SKM-1 (cell line): ENCODE measurements around the gene IL17RE.
A peak's percentile ranks its signal among the peaks of the same experiment; 100 is the strongest.
"Not testable (repeated sequence)": the region's sequence is repeated elsewhere in the genome, so short reads cannot be mapped to it uniquely, and the experiment has no call there.

Experiments
- DNase-seq: peaks from one replicate; lab custom pipeline; 2025; ENCODE audit not compliant: unreplicated experiment; lab: John Stamatoyannopoulos, UW

The IL17RE gene

DNA sequence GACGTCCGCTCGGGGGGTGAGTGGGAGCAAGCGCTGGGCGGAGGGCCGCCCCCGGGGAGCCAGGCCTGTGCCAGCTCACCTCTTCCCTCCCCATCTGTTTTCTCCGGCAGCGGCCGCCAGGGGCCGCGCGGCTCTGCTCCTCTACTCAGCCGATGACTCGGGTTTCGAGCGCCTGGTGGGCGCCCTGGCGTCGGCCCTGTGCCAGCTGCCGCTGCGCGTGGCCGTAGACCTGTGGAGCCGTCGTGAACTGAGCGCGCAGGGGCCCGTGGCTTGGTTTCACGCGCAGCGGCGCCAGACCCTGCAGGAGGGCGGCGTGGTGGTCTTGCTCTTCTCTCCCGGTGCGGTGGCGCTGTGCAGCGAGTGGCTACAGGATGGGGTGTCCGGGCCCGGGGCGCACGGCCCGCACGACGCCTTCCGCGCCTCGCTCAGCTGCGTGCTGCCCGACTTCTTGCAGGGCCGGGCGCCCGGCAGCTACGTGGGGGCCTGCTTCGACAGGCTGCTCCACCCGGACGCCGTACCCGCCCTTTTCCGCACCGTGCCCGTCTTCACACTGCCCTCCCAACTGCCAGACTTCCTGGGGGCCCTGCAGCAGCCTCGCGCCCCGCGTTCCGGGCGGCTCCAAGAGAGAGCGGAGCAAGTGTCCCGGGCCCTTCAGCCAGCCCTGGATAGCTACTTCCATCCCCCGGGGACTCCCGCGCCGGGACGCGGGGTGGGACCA is 30.4 kb downstream of the IL17RE start:
- peak; percentile 46 for DNase-seq

DNA sequence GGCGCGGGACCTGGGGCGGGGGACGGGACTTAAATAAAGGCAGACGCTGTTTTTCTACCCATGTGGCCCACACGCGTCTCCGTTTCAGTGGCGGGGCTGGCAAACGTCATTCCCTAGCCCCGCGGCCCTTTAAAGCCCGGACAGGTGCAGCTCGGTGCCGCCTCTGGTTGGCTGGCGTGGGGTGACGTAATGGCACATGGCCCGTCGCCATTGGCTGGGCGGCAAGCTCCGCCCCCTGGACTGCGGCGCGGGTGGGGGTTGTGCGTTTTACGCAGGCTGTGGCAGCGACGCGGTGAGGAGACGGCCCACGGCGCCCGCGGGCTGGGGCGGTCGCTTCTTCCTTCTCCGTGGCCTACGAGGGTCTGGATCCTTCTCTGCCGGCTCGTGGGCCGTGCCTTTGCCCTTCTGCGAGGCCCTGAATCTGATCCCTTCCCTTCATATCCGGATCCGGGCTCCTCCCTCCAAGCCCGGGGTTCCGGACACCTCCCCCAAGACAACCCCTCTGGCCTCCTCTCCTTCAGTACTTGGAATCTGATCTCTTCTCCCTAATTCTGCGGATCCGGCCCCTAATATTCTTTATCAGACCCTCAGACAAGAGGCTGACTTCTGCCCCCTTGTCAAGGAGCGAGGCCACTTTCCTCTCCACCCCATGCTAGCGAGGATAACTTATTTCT is 31.1 kb downstream of the IL17RE start, which contains the start of gene CRELD1:
TSS of gene CRELD1 (plus strand) at position 274 of the 674 bp plus-strand sequence. CDS start 605 bp downstream, outside the sequence.
- peak; percentile 92 for DNase-seq

DNA sequence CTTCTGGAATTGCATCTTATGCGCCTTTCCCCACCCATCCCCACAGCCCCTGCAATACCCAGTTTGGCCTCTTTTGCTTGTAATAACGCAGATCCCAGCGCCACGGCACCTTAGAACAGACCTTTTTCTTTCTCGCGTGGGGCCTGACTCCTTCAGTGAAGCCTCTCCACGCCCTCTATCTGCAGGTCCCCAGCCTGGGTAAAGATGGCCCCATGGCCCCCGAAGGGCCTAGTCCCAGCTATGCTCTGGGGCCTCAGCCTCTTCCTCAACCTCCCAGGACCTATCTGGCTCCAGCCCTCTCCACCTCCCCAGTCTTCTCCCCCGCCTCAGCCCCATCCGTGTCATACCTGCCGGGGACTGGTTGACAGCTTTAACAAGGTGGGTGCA is 31.6 kb downstream of the IL17RE start:
- no peak for DNase-seq

DNA sequence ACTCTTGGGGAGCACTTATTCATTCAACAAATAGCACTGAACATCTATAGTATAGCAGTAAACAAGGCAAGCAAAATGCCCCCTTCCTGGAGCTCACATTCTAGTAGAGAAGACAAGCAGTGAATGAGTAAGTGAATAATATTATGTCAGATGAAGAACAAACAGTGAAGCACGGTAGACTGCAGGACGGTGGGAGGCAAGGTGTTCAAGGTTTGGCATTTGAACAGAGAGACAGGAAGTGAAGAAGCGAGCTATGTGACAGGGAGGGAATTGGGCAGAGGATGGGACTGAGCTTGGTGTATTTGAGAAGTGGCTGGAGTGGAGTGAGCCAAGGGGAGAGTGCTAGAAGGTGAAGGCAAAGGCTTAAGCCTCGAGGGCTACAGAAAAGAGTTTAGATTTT is 32.3 kb downstream of the IL17RE start:
- DNase-seq: no peak

DNA sequence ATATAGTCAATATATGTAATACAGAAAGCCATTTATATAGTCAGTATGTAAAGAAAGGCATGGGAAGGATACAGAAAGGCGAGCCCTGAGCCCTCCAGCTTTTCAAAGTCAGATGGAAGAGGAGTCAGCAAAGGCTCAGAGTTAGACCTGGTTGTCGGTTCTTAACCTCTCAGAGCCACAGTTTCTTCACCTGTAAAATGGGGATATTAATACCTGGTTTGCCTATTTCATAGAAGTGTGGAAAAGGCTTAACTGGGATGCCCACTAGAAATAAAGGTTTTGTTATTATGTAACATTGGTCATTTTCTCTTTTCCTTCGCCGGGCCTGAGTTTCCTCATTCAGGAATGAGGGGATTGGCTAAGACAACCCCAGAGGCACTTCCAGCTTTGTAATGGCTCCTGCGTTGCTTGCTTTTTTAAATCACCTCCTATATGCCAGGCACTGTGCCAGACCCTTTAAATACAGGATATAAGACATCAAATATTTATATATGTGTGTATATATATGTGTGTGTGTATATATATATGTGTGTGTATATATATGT is 33.4 kb downstream of the IL17RE start:
- no peak for DNase-seq

DNA sequence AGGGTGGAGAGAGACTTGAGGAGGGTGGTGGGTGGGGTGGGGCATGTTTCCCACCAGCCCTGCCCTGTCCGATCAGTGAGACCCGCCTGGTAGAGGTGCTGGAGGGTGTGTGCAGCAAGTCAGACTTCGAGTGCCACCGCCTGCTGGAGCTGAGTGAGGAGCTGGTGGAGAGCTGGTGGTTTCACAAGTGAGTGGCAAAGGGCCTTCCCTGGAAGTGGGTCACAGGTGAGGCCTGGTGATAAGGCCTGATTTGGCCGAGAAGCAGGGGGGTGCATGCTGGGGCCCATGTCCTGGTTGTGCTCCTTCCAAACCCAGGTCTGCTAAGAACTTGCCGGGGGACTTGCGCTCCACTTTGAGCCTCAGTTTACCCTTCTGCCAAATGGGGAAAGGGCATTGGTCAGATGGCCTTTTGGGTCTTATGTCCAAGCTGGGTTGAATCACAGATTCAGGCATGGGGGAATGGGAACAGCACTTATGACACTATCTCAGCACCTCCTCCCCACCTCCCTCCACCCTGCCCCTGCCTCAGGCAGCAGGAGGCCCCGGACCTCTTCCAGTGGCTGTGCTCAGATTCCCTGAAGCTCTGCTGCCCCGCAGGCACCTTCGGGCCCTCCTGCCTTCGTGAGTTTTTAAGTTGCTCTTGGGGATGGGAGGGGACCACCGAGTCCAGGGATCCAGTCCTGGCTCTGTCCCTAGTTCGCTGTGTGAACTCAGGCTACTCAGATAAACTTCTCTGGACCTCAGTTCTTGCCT is 35.0 kb downstream of the IL17RE start:
- DNase-seq: no peak

DNA sequence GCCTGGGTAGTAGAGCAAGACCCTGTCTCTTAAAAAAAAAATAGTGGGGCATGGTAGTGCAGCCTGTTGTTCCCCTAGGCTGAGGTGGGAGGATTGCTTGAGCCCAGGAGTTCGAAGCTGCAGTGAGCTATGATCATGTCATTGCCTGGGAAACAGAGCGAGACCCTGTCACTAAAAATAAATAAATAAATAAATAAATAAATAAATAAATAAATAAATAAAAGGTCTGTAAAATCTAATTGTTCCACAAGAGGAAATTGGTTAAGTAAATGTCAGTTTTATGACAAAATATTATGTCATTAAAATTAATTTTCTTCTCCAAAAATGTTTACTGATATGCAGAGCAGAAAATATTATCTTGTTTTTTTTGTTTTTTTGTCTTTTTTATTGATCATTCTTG is 36.3 kb downstream of the IL17RE start:
- no peak for DNase-seq

DNA sequence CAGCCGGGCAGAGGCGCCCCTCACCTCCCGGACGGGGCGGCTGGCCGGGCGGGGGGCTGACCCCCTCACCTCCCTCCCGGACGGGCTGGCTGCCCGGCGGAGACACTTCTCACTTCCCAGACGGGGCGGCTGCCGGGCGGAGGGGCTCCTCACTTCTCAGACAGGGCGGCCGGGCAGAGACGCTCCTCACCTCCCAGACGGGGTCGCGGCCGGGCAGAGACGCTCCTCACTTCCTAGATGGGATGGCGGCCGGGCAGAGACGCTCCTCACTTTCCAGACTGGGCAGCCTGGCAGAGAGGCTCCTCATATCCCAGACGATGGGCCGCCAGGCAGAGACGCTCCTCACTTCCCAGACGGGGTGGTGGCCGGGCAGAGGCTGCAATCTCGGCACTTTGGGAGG is 37.3 kb downstream of the IL17RE start:
- not testable (repeated sequence) for DNase-seq

DNA sequence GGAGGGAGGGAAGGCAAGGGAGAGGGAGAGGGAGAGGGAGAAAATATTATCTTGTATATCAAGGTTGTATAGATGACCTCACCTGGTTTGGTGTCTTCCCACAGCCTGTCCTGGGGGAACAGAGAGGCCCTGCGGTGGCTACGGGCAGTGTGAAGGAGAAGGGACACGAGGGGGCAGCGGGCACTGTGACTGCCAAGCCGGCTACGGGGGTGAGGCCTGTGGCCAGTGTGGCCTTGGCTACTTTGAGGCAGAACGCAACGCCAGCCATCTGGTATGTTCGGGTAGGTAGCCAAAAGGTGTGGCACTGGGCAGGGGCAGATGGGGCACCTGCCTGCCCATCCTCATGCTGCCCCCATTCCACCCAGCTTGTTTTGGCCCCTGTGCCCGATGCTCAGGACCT is 38.1 kb downstream of the IL17RE start:
- DNase-seq: no peak

DNA sequence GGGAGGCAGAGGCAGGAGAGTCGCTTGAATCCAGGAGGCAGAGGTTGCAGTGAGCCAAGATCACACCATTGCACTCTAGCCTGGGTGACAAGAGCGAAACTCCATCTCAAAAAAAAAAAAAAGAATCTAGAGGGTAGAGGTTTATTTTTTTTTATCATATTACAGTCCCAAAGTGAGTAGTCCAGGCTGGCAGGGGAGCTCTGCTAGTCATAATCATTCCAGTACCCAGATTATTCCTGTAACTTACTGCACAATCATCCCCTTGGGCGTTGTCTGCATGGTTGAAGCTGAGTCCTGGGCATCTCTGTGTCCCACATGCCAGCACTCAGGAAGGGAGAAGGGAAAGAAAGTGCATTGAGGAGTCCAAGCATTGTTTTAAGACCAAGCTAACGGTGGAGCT is 39.5 kb downstream of the IL17RE start:
- DNase-seq: no peak

DNA sequence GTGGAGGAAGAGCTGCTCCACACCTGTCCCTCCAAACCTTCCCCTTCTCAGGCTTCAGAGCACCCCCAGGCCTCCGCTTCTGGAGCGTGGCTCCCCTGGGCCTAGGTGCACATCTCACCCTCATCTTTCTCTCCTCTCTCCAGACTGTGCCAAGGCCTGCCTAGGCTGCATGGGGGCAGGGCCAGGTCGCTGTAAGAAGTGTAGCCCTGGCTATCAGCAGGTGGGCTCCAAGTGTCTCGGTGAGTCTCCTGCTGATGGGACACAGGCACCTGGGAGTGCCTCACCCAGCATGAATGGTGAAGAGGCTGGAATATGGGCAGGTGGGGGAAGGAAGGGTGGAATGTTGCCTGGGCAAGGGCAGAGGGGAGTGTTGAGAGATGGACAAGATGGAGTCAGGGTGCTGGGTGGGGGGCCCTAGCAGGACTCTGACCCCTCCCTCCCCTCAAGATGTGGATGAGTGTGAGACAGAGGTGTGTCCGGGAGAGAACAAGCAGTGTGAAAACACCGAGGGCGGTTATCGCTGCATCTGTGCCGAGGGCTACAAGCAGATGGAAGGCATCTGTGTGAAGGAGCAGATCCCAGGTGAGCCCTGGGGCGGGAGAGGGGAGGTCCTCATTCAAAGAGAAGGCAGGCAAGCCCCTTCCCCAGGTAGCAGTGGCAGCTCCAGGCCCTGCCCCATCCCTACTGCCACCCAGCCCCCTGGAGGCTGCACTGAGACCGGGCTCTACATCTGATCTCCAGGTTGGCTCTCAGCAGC is 40.5 kb downstream of the IL17RE start:
- DNase-seq: no peak

DNA sequence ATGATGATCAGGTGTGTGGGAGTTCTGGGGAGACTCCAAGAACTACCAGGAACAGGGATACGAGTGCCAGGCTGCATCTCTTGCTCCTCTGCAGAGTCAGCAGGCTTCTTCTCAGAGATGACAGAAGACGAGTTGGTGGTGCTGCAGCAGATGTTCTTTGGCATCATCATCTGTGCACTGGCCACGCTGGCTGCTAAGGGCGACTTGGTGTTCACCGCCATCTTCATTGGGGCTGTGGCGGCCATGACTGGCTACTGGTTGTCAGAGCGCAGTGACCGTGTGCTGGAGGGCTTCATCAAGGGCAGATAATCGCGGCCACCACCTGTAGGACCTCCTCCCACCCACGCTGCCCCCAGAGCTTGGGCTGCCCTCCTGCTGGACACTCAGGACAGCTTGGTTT is 41.6 kb downstream of the IL17RE start:
- no peak for DNase-seq

DNA sequence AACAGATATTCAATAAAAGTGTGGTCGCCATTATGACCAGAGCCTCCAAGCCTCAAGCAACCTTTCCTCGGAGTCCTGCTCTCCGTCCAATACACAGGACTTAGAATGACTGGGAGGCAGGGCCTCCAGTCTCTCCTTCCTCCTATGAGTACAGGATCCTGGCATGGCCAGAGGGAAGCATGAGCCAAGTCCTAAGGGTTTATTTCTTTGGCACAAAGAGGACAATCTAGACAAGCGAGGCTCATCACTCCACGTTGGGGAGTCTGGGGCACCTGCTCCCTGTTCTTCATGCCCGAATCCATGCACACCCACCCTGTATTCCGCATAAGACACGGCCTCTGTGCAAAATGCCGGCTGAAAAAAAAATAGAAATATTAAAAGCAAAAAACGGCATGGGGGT is 42.7 kb downstream of the IL17RE start:
- DNase-seq: no peak

DNA sequence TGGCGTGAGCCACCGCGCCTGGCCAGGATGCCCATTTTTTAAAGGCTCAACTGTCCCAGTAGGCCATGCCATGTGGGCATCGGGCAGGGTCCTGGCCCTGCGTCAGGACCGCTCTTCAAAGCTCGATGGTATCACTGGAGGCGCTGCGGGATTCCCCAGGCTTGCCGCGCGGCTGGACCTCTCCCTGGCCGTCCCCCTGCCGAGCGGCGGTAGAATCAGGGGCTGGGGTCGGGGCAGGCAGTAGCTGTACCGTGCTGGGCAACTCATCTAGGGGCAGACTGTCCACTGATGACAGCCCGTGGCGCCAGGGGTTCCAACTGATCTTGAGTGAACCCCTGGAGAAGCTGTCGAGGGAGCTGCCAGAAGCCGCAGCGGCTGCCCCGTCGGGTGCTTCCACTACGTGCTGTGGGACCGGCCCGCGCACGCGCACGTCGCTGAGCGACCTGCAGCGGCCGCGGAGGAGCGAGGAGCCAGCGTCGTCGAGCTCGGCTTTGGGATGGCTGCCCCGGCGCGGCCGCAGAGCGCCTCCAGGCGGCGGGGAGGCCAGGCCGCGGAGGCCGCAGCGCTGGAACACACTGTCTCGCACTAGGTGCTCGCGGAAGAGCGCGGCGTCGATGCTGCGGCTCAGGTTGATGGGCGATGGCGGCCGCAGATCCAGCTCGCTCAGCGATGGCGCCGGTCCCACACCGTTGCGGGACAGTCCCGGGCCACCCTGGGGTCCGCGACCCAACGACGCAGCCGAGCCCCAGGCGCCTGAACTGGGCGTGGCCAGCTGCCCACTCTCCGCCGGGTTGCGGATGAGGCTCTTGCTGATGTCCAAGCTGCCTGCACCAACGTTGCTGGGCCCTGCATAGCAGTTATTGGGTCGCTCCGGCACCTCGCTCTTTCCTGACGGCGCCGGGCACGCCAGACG is 43.7 kb downstream of the IL17RE start:
- DNase-seq: no peak

DNA sequence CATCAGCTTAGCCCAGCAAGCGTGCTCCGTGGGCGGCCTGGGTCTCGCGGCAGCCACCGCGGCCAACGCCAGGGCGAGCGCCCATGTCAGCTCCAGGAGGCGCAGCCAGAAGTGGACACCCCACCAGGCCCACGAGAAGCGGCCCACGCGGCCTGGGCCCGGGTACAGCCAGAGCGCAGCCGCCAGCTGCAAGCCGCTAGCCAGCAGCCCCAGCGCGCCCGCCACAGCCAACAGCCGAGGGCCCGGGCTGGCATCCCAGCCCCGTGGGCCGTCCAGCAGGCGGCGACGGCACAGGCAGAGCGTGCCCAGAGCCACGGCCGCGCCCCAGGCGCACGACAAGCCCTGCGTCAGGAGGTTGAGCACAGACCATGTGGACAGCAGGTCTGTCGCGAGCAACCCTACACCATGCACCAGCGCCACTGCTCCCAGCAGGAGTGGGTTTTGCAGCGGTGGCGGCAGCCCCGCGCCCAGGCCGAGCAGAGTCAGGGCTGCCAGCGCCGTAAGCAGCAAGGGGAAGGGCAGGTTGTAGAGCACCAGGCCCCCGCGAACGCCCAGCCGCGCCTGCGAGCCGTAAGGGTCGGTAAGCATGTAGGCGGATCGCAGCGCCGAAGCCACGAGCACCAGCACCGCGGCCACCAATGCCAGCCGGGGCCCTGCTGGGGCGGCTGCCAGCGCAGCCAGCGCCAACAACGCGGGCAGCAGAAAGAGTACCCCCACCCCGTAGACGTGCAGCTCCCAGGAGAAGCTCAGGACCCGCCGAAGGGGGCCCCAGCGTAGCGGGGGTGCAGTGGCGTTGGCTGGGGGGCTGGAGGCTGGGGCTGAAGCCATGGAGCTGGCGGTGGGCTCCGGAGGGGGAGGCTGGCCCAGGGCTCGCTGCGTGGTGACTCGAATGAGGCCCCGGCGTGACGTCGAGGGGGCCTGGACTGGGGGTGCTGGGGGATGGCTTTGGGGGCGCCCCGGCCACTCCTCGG is 44.7 kb downstream of the IL17RE start:
- no peak for DNase-seq

DNA sequence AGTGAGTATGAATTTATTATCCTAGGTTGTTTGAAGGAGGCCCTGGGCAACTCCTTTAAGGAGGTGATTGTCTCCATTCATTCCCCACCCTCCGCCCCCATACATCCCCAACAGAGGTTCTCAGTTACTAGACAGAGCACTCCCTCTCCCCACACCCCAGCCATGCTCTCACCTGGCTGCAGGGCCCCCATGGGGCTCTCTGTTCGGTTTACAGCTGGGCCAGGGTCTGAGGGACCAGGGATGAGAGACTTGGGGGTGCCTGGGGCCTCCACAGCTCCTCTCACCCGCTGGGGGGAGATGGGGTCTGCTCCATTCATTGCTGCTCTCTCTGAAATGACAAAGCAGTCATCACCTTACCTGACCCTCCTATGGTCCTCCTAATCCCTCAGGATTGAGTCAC is 45.9 kb downstream of the IL17RE start:
- no peak for DNase-seq

DNA sequence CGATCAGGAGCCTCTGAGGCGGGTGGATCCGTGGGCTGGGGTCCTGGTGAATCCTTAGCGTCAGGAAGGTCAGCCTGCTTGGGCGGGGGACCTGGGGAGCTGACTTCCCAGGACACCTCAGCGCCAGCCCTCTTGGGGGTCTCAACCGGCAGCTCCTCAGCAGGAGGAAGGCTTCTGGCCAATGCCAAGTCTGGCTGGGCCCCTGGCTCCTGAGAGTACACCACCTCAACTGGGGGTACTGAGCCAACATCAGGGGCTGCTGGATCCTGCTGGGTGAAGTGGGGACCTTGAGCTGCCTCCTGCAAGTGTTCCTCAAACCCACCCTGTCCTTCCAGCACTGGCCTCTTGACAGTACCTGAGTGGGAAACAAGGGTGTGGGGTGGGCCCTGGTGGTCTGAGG is 46.5 kb downstream of the IL17RE start:
- DNase-seq: no peak

DNA sequence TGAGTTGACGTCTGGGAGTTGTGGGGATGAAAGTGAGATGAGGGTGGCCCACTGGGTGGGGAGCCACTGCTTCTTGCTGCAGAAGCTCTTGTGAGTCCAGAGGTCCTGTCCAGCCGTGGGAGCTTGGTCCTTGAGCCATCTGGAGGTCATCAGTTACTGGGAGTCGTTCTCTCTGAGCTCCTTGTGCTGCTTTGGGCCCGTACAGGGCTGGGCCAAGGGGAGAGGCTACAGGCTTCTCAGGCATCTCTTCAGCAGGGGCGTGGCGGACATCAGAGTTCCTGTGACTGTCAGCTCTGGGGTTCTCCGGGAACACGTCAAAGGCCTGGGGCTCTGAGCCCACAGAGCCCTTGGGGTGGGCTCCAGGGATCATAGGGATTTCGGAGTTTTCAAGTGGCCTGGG is 47.0 kb downstream of the IL17RE start:
- no peak for DNase-seq

DNA sequence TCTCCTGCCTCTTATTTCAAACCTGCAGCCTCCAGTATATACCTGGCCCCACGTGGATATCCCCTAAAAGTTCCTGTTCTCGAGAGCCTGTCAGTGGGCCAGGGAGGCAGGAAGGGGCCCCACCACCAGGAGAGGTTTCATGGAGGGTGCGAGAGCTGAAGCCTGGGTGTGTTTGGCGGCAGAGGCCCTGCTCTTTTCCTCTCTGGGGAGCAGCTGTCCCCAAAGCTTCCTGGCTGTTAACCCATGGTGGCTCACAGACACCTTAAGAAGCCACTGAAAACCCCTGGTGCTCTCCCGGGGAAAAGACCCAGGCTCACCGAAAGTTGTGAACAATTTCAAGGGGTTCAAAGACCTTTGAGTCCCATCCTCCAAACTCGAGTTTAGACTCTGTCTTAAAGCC is 48.5 kb downstream of the IL17RE start:
- no peak for DNase-seq
